DMS53 treated with DMSO at 0.1 percent for 48 hours (cell line): ENCODE measurements around the gene ADARB1.
"Not testable (repeated sequence)": the region's sequence is repeated elsewhere in the genome, so short reads cannot be mapped to it uniquely, and the experiment has no call there.

Source experiments
- DNase-seq: peaks from one replicate; lab custom pipeline; 2025; ENCODE audit not compliant: unreplicated experiment; lab: John Stamatoyannopoulos, UW

ADARB1 gene

GRCh38 chr21:45133574-45134278, 59.3 kb downstream of the ADARB1 start:
- not testable (repeated sequence) for DNase-seq

- no peak for DNase-seq
Observed at GRCh38 chr21:45134279-45135076, 60.1 kb downstream of the ADARB1 start.

- DNase-seq = no peak
Observed at GRCh38 chr21:45135122-45135521, 60.7 kb downstream of the ADARB1 start.

GRCh38 chr21:45135868-45136267, 61.5 kb downstream of the ADARB1 start:
- DNase-seq = no peak

GRCh38 chr21:45136500-45136899, 62.1 kb downstream of the ADARB1 start:
- no peak for DNase-seq

GRCh38 chr21:45136927-45137611, 62.7 kb downstream of the ADARB1 start:
- DNase-seq = peak; percentile 47

GRCh38 chr21:45137612-45137937, 63.2 kb downstream of the ADARB1 start:
- DNase-seq = no peak

- peak; percentile 16 for DNase-seq
Observed at GRCh38 chr21:45138199-45139002, 64.0 kb downstream of the ADARB1 start.

- DNase-seq = not testable (repeated sequence)
Observed at GRCh38 chr21:45139003-45139360, 64.6 kb downstream of the ADARB1 start.

- DNase-seq = no peak
Observed at GRCh38 chr21:45139473-45139872, 65.1 kb downstream of the ADARB1 start.

GRCh38 chr21:45140346-45140940, 66.1 kb downstream of the ADARB1 start:
- DNase-seq = peak; percentile 66

- DNase-seq = not testable (repeated sequence)
Observed at GRCh38 chr21:45140944-45141343, 66.6 kb downstream of the ADARB1 start.

GRCh38 chr21:45141507-45141906, 67.1 kb downstream of the ADARB1 start:
- no peak for DNase-seq

GRCh38 chr21:45142469-45143308, 68.3 kb downstream of the ADARB1 start:
- no peak for DNase-seq

- DNase-seq = no peak
Observed at GRCh38 chr21:45143855-45144254, 69.5 kb downstream of the ADARB1 start.

- DNase-seq = no peak
Observed at GRCh38 chr21:45145146-45145545, 70.8 kb downstream of the ADARB1 start.

- DNase-seq = not testable (repeated sequence)
Observed at GRCh38 chr21:45145846-45146245, 71.5 kb downstream of the ADARB1 start.

GRCh38 chr21:45146306-45146705, 71.9 kb downstream of the ADARB1 start:
- no peak for DNase-seq

- no peak for DNase-seq
Observed at GRCh38 chr21:45146801-45147200, 72.4 kb downstream of the ADARB1 start.
